GM20000 (cell line): ENCODE data around the gene DPRX.
A peak's percentile ranks its signal among the peaks of the same experiment; 100 is the strongest.

ENCODE experiments used
- DNase-seq: peaks from one replicate; pipeline ENCODE4 v3.0.0; 2012; ENCODE audit warnings: low spot score
- TF ChIP-seq, protein P1 (sequence below): IDR thresholded peaks from 2 replicates; pipeline ENCODE4 v1.5.1; 2012; ENCODE audit warnings: mild to moderate bottlenecking, control low read depth; ENCODE audit errors: extremely low read depth, missing control alignments

Gene DPRX

DNA sequence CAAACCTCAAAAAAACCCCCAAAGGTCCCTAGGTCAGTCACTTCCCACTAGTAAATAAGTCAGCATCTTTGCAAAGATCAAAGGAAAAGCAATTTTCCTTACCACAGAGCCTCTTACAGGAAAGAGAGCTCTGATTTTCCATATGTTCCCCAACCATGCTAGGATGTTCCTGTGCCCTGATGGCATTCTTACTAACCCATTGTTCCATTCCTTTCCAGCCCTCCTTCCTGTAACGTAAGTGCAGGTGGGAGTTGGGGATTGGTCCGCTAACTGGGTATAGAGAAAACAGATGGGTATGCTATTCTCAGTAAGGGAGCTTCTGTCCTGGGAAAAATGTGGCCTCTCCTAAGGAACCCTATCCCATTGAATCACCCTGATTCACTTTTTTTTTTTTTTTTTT lies 14.3 kb downstream of the DPRX start:
- DNase-seq: no peak
- TF ChIP-seq, protein P1, sequence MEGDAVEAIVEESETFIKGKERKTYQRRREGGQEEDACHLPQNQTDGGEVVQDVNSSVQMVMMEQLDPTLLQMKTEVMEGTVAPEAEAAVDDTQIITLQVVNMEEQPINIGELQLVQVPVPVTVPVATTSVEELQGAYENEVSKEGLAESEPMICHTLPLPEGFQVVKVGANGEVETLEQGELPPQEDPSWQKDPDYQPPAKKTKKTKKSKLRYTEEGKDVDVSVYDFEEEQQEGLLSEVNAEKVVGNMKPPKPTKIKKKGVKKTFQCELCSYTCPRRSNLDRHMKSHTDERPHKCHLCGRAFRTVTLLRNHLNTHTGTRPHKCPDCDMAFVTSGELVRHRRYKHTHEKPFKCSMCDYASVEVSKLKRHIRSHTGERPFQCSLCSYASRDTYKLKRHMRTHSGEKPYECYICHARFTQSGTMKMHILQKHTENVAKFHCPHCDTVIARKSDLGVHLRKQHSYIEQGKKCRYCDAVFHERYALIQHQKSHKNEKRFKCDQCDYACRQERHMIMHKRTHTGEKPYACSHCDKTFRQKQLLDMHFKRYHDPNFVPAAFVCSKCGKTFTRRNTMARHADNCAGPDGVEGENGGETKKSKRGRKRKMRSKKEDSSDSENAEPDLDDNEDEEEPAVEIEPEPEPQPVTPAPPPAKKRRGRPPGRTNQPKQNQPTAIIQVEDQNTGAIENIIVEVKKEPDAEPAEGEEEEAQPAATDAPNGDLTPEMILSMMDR: no peak

DNA sequence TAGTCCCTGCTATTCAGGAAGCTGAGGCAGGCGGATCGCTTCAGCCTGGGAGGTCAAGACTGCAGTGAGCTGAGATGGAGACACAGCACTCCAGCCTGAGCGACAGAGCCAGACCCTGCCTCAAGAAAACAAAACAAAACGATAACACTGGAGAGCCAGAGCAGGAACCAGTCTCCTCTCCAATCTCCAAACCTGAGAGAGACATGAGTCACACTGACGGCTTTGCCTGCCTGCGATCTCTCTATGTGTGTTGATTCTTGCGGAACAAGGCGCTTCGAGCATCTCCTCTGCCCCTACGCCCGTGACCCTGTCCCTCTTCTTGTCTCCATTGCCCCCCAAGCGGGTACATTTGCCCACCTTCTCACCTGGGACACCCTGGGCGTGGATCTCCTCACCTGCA lies 15.6 kb downstream of the DPRX start:
- TF ChIP-seq, protein P1: no peak
- peak; percentile 20 for DNase-seq

DNA sequence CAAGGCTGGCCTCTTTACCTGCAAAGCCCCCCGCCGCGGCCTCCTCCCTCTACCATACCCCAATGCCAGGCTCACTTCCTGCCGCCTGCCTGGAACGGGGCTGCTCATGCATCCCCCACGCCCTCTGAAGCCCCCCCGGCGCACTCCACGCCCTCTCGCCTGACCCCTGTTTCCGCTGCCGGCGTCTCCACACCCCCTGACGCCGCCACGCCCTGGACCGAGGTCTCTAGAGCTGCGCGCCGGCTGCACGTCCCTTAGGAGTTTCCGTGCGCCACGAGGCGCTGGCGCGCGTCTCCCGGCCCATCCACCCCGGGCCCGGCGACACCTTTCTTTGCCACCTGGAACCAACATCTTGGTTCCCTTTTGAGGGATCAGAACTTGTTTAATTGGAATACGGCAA lies 16.0 kb downstream of the DPRX start:
- TF ChIP-seq, protein P1: no peak
- no peak for DNase-seq

DNA sequence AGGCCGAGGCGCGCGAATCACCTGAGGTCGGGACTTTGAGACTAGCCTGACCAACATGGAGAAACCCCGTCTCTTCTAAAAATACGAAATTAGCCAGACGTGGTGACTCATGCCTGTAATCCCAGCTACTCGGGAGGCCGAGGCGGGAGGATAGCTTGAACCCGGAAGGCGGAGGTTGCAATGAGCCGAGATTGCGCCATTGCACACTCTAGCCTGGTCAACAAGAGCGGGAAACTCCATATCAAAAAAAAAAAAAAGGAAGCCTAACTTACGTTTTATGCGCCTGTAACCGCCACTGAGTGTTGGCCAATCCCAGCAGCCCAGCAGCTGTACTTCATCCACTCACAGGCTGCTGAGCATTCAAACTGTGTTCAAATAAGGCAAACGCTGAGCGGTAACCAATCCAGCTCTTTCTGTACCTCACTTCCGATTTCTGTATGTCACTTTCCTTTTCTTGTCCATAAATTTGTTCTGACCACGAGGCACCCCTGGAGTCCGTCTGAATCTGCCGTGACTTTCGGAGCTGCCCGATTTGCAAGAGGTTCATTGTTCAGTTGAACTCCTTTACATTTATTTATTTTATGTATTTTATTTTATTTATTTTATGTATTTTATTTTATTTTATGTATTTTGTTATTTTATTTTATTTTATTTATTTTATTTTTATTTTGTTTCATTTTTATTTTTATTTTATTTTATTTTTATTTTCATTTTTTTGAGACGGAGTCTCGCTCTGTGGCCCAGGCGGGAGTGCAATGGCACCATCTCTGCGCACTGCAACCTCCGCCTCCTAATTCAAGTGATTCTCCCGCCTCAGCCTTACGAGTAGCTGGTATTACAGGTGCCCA lies 18.2 kb downstream of the DPRX start:
- TF ChIP-seq, protein P1: no peak
- DNase-seq: no peak

DNA sequence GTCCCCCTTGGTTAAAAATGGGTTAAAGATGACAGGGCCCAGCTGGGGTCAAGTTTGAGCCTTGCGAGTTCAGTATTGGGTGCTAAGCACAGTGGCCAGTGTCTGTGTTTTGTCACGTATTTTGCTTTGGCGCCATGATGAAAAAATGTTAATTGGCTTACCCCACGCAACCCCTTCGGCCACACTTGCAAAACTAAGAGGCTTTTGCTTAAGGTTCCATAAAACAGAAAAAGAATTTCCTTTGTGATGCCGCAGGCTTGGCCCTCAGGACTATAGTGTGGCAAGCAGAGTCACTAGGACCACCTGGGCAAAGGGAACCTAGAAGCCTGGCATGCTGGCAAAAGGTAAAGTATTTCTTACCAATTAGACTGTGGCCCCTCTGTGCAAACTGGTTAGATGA lies 20.7 kb downstream of the DPRX start:
- TF ChIP-seq, protein P1: no peak
- no peak for DNase-seq

DNA sequence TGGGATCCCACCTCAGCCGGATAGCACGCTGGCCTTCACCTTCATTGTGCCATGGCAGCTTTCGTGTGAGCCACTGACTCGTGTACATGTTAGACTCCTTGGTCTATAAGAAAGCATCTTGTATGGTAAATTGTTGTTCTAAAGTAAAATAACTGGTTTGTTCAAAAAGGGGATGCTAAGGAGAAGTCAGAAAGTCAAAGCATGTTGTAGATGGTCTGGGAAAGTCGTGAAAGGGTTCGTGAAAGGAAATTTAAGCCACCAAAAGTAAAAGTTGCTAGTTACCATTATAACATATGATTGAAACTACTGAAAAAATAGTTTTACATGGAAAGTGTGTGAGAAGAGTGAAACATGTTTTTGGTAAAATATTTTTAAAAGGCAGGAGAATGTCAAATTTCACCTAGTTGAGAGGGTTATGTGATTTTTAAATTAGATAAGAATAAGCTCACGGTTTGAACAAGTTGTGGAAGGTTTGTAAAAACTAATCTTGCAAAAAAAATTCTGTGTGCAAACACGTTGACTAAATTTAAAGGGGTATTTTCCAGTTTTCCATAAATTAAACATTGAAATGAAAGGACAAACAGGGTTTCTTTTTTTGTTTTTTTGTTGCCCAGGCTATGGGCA lies 23.4 kb downstream of the DPRX start:
- DNase-seq: no peak
- TF ChIP-seq, protein P1: no peak

DNA sequence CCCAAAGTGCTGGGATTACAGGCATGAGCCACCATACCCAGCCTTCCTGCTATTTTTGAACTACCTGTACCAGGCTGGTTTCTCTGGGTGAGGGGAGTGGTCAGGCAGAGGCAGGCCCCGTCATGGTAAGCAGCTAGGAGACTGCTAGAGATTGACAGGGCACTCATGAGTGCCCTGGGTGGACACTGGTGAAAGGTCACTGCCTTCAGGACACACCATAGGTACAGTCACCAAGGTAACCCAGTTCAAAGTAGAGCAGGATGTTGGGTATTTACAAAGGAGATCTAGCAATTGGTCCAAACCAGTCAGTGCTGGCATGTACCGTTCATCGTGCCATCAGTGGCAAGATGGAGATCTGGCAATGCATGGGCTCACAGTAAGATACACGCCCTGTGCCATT lies 25.5 kb downstream of the DPRX start:
- TF ChIP-seq, protein P1: no peak
- no peak for DNase-seq
